H1 (cell line): Measurements from ENCODE around the gene TAS1R1. TPM values are rescaled to one million over a fixed set of nuclear protein-coding genes. Genes with fewer than 3 reads are reported as not detected.

Experiments
- CTCF ChIA-PET: fragments of 300-600 bp; sonication (Branson Sonifier 250); formaldehyde crosslinking; loops from one replicate; lab custom pipeline; 2021; ENCODE audit not compliant: partially characterized antibody; lab: Charles Lee
- POLR2A ChIA-PET: fragments of 300-600 bp; sonication (Branson Sonifier 250); formaldehyde crosslinking; loops from one replicate; lab custom pipeline; 2021; ENCODE audit warnings: inconsistent platforms; ENCODE audit not compliant: partially characterized antibody; lab: Charles Lee
- DNase-seq, 2 experiments: peaks; one replicate each; pipeline versions ENCODE4 v3.0.0 to v3.0.0-alpha.2; 2010 to 2022; ENCODE audit warnings: low spot score in 2 of 2, low read depth in 1 of 2, mixed read lengths in 1 of 2
- FAIRE-seq: peaks from 2 replicates; lab custom pipeline; 2011; peaks lifted over from hg19 to GRCh38; lab: Jason Lieb, UNC
- H2AFZ ChIP-seq: 2 replicates; pipeline ENCODE4 v1.8.1; 2012; ENCODE audit warnings: low read length, inconsistent platforms
- H2AK5ac ChIP-seq: 2 replicates; pipeline ENCODE4 v1.6.1; 2013; ENCODE audit warnings: low read depth, low read length
- H2BK120ac ChIP-seq: replicated peaks from 2 replicates; pipeline ENCODE3; 2013; ENCODE audit warnings: low read depth, low read length, inconsistent platforms
- H2BK12ac ChIP-seq: 2 replicates; pipeline ENCODE4 v1.6.1; 2013; ENCODE audit warnings: low read depth, low read length
- H2BK15ac ChIP-seq: 2 replicates; pipeline ENCODE4 v1.6.1; 2013; ENCODE audit warnings: low read length
- H2BK20ac ChIP-seq: 2 replicates; pipeline ENCODE4 v1.6.1; 2013; ENCODE audit warnings: low read length
- H2BK5ac ChIP-seq: 2 replicates; pipeline ENCODE4 v1.6.1; 2013; ENCODE audit warnings: low read depth, low read length
- H3K14ac ChIP-seq: 2 replicates; pipeline ENCODE4 v1.6.1; 2013; ENCODE audit warnings: inconsistent platforms; ENCODE audit not compliant: insufficient read length
- H3K18ac ChIP-seq: 2 replicates; pipeline ENCODE4 v1.6.1; 2013; ENCODE audit warnings: low read length; ENCODE audit errors: extremely low read depth
- H3K23ac ChIP-seq: 2 replicates; pipeline ENCODE4 v1.6.1; 2013; ENCODE audit warnings: inconsistent platforms; ENCODE audit not compliant: insufficient read length
- H3K23me2 ChIP-seq: 2 replicates; pipeline ENCODE4 v1.6.1; 2013; ENCODE audit warnings: low read depth, low read length
- H3K27ac ChIP-seq: 2 replicates; pipeline ENCODE4 v1.6.1; 2011; ENCODE audit warnings: low read depth, low read length, inconsistent platforms
- H3K27me3 ChIP-seq, 4 experiments: replicated peaks in 1 of 4; 1 replicate in 1 of 4; 2 replicates in 3 of 4; pipeline versions ENCODE4 v1.6.1 to v1.8.1; 2011 to 2013; ENCODE audit warnings: low read length in 3 of 4, mild to moderate bottlenecking in 3 of 4, inconsistent platforms in 2 of 4, mixed read lengths in 2 of 4, moderate library complexity in 1 of 4; ENCODE audit not compliant: control insufficient read depth in 3 of 4, insufficient read depth in 3 of 4; ENCODE audit errors: extremely low read depth in 1 of 4
- H3K36me3 ChIP-seq, 4 experiments: 2 replicates each; pipeline versions ENCODE4 v1.6.1 to v1.8.1; 2011 to 2013; ENCODE audit warnings: mild to moderate bottlenecking in 4 of 4, low read length in 3 of 4, moderate library complexity in 2 of 4, control low read depth in 1 of 4, inconsistent platforms in 1 of 4; ENCODE audit not compliant: insufficient read depth in 4 of 4, control insufficient read depth in 2 of 4
- H3K4ac ChIP-seq: replicated peaks from 2 replicates; pipeline ENCODE3; 2013; ENCODE audit warnings: low read length, low read depth, mixed read lengths, inconsistent platforms; ENCODE audit not compliant: insufficient read length
- H3K4me1 ChIP-seq, 4 experiments: replicated peaks in 1 of 4; 1 replicate in 1 of 4; 2 replicates in 3 of 4; pipeline versions ENCODE4 v1.6.1 to v1.8.1; 2011 to 2013; ENCODE audit warnings: low read length in 3 of 4, inconsistent platforms in 2 of 4, mixed read lengths in 1 of 4; ENCODE audit not compliant: insufficient read depth in 4 of 4, control insufficient read depth in 3 of 4
- H3K4me2 ChIP-seq, 2 experiments: 2 replicates each; pipeline versions ENCODE4 v1.6.1 to v1.8.1; 2011 to 2013; ENCODE audit warnings: low read depth in 2 of 2, low read length in 2 of 2, control low read depth in 1 of 2, inconsistent platforms in 1 of 2, mild to moderate bottlenecking in 1 of 2; ENCODE audit not compliant: insufficient read depth in 1 of 2
- H3K4me3 ChIP-seq, 4 experiments: fragments of 200-600, 300-600 bp in 1 of 4; sonication (generic), shearing (Covaris generic), sonication (Bioruptor Twin) in 1 of 4; 2 replicates each; pipeline versions ENCODE4 v1.5.1 to v1.8.1; 2011 to 2016; ENCODE audit warnings: low read length in 4 of 4, low read depth in 3 of 4, control low read depth in 2 of 4, inconsistent platforms in 2 of 4, mild to moderate bottlenecking in 2 of 4, mixed read lengths in 1 of 4, moderate library complexity in 1 of 4; ENCODE audit not compliant: insufficient read depth in 2 of 4; ENCODE audit errors: extremely low read depth in 1 of 4
- H3K56ac ChIP-seq: replicated peaks from 2 replicates; pipeline ENCODE3; 2013; ENCODE audit warnings: low read depth, mild to moderate bottlenecking, mixed read lengths, low read length, inconsistent platforms; ENCODE audit not compliant: insufficient read length
- H3K79me1 ChIP-seq: 2 replicates; pipeline ENCODE4 v1.6.1; 2013; ENCODE audit warnings: low read depth, low read length, control low read depth
- H3K79me2 ChIP-seq, 2 experiments: 2 replicates each; pipeline versions ENCODE4 v1.6.1 to v1.8.1; 2012 to 2013; ENCODE audit warnings: low read length in 2 of 2, mild to moderate bottlenecking in 2 of 2, inconsistent platforms in 1 of 2; ENCODE audit not compliant: insufficient read depth in 2 of 2, control insufficient read depth in 1 of 2
- H3K9ac ChIP-seq, 4 experiments: replicated peaks in 1 of 4; 1 replicate in 1 of 4; 2 replicates in 3 of 4; pipeline versions ENCODE4 v1.6.1 to v1.8.1; 2011 to 2013; ENCODE audit warnings: low read depth in 3 of 4, low read length in 3 of 4, control low read depth in 2 of 4, mild to moderate bottlenecking in 2 of 4, moderate library complexity in 2 of 4, inconsistent platforms in 1 of 4; ENCODE audit errors: extremely low read depth in 1 of 4
- H3K9me3 ChIP-seq, 2 experiments: 2 replicates each; pipeline versions ENCODE4 v1.6.1 to v1.8.1; 2012 to 2013; ENCODE audit warnings: mild to moderate bottlenecking in 2 of 2, moderate library complexity in 2 of 2, control low read depth in 1 of 2, inconsistent platforms in 1 of 2, low read depth in 1 of 2, low read length in 1 of 2, mixed read lengths in 1 of 2; ENCODE audit not compliant: insufficient read depth in 2 of 2
- H4K20me1 ChIP-seq, 2 experiments: replicated peaks in 1 of 2; 2 replicates each; pipeline versions ENCODE3 to v1.8.1; 2011 to 2013; ENCODE audit warnings: inconsistent platforms in 2 of 2, low read length in 2 of 2, mild to moderate bottlenecking in 1 of 2; ENCODE audit not compliant: insufficient read depth in 2 of 2, control insufficient read depth in 1 of 2
- H4K5ac ChIP-seq: 2 replicates; pipeline ENCODE4 v1.6.1; 2013; ENCODE audit warnings: low read length, low read depth, mixed read lengths, inconsistent platforms; ENCODE audit not compliant: insufficient read length
- H4K8ac ChIP-seq: 2 replicates; pipeline ENCODE4 v1.8.0; 2013; ENCODE audit warnings: mild to moderate bottlenecking, moderate library complexity, low read length, inconsistent platforms; ENCODE audit not compliant: insufficient read depth; ENCODE audit errors: extremely low read depth
- H4K91ac ChIP-seq: replicated peaks from 2 replicates; pipeline ENCODE3; 2013; ENCODE audit warnings: low read length, mixed read lengths, inconsistent platforms; ENCODE audit not compliant: insufficient read length
- BRCA1 ChIP-seq: IDR thresholded peaks from 2 replicates; pipeline ENCODE4 v1.6.1; 2012; ENCODE audit warnings: low read depth, low read length, improper control_type of control experiment
- KDM5A ChIP-seq: fragments of 200-600 bp; IDR thresholded peaks from 2 replicates; pipeline ENCODE4 v1.7.1; 2012; ENCODE audit warnings: mild to moderate bottlenecking, low read length, inconsistent platforms, mixed read lengths
- MAX ChIP-seq: IDR thresholded peaks from 2 replicates; pipeline ENCODE4 v1.6.1; 2012; ENCODE audit warnings: inconsistent platforms
- WGBS, 2 experiments: shearing (Covaris generic) in 1 of 2; methylation state at CpG; one replicate each; pipeline versions ENCODE4 v1.1.6 to v1.1.7; 2013 to 2015; ENCODE audit warnings: low lambda C conversion rate in 2 of 2, mixed read lengths in 2 of 2, inconsistent platforms in 1 of 2, low coverage in 1 of 2, missing lambda C conversion rate in 1 of 2; ENCODE audit not compliant: insufficient replicate concordance in 2 of 2, insufficient coverage in 1 of 2, insufficient read length in 1 of 2; ENCODE audit errors: extremely low coverage in 1 of 2, missing lambda C conversion rate in 1 of 2; 5-methylcytosine and 5-hydroxymethylcytosine counted together
- polyA plus RNA-seq, 7 experiments: library from polyadenylated mRNA; depleted of rRNA in 3 of 7; stranded (reverse) in 5 of 7; unstranded in 2 of 7; fragments of >200 nt in 5 of 7; fragments of 200-250 nt in 2 of 7; gene quantifications; 1 replicate in 5 of 7; 2 replicates in 1 of 7; 4 replicates in 1 of 7; pipeline versions ENCODE4 v1.2.1 to v1.2.3, GENCODE V29; 2011 to 2013; ENCODE audit warnings: missing spikeins in 2 of 7, mixed read lengths in 2 of 7
- total RNA-seq: library from RNA; stranded (reverse); fragmentation: NEBNext Ultra II Directional; extraction: Animal tissue kit (Norgen Biotek cat#: 25700); gene quantifications from 2 replicates; pipeline ENCODE4 v1.2.1, GENCODE V29; 2021

TAS1R1 gene
- total and polyA plus RNA-seq, 2 of the 8 experiments (the other 6 are each of a cell fraction or from before 2014, with no cell fraction given): 0.26 TPM; not detected in 1

- ChIA-PET POLR2A (interaction anchor here (0.6 to 1.2 kb wide), 2 partner anchors 47 to 124 kb away, joined by 3 to 4 read pairs; no protein-coding TSS in a partner anchor), CTCF (interaction anchor here (0.8 to 1.7 kb wide), 3 partner anchors 10 to 100 kb away, joined by 3 to 4 read pairs (median 3); no protein-coding TSS in a partner anchor)
- H2BK20ac ChIP-seq: no peak overlapping the region
- H3K79me2 ChIP-seq: 0 out of 4 replicates have a peak, but pooled peaks cover 0 to 3% of the 10 kb centered on the region in 2 experiments
- H3K27me3 ChIP-seq: no peaks in the 10 kb centered on the region
- no peak for FAIRE-seq
- H2AK5ac ChIP-seq: no peak overlapping the region
- no peaks in the 10 kb centered on the region for H3K23me2 ChIP-seq
- H3K27ac ChIP-seq: no peak overlapping the region
- H4K20me1 ChIP-seq: peaks cover 0 to 5% of the 10 kb centered on the region in 2 experiments
- H3K9ac ChIP-seq: no peak overlapping the region
- H4K5ac ChIP-seq: no peak overlapping the region
- no peak overlapping the region for H2AFZ ChIP-seq
- no peak overlapping the region for H4K8ac ChIP-seq
- no peak overlapping the region for H2BK120ac ChIP-seq
- WGBS, 2 experiments: 91 to 100% methylated on average over 3 to 5 of the region's 5 CpGs
- H3K4me3 ChIP-seq: no peak overlapping the region
- no peak for TF ChIP-seq KDM5A
- TF ChIP-seq MAX: no peak
- no peak for TF ChIP-seq BRCA1
- H3K4me1 ChIP-seq: no peaks in the 10 kb centered on the region
- no peak overlapping the region for H4K91ac ChIP-seq
- no peak overlapping the region for H2BK5ac ChIP-seq
- H3K14ac ChIP-seq: no peak overlapping the region
- H3K4me2 ChIP-seq: no peak overlapping the region
- no peak for DNase-seq
- no peaks in the 10 kb centered on the region for H3K79me1 ChIP-seq
- H3K18ac ChIP-seq: no peak overlapping the region
- no peaks in the 10 kb centered on the region for H3K9me3 ChIP-seq
- H3K4ac ChIP-seq: no peak overlapping the region
- no peak overlapping the region for H2BK12ac ChIP-seq
- H3K56ac ChIP-seq: no peak overlapping the region
- no peak overlapping the region for H2BK15ac ChIP-seq
- no peak overlapping the region for H3K23ac ChIP-seq
- H3K36me3 ChIP-seq: peaks cover 21 to 69% (median 47%) of the 10 kb centered on the region in 4 experiments; a peak in 7 of 8 replicates
Observed at GRCh38 chr1:6546326-6546725, 8.8 kb upstream of the TAS1R1 start.
